GM06990 (cell line): ENCODE results near the gene AKR1B1.
A peak's percentile ranks its signal among the peaks of the same experiment; 100 is the strongest.

Experiments used
- DNase-seq: peaks from one replicate; pipeline ENCODE4 v3.0.0-alpha.2; 2011; ENCODE audit not compliant: insufficient read length; ENCODE audit errors: extremely low read depth
- H3K27me3 ChIP-seq: replicated peaks from 2 replicates; pipeline ENCODE4 v1.6.0; 2011; ENCODE audit warnings: low read length; ENCODE audit not compliant: control insufficient read depth, insufficient read depth
- H3K36me3 ChIP-seq: 2 replicates; pipeline ENCODE4 v1.5.1; 2011; ENCODE audit warnings: low read length; ENCODE audit not compliant: control insufficient read depth, insufficient read depth
- H3K4me3 ChIP-seq: replicated peaks from 2 replicates; pipeline ENCODE4 v1.5.1; 2011; ENCODE audit warnings: low read depth, mild to moderate bottlenecking, control low read depth, low read length
- CTCF ChIP-seq: IDR thresholded peaks from 2 replicates; pipeline ENCODE4 v1.5.1; 2011; ENCODE audit warnings: low read length, control low read depth, mild to moderate bottlenecking, inconsistent platforms; ENCODE audit not compliant: insufficient read depth, poor library complexity, severe bottlenecking

The AKR1B1 gene

GRCh38 chr7:134425777-134426176 is 33.1 kb downstream of the AKR1B1 start:
- Histone ChIP-seq H3K4me3 (no peak overlapping the region), H3K36me3 (no peaks in the 10 kb centered on the region), H3K27me3 (no peaks in the 10 kb centered on the region; the same call in none of the 2 replicates)
- DNase-seq = no peak
- TF ChIP-seq CTCF = no peak

- no peaks in the 10 kb centered on the region; the same call in none of the 2 replicates for H3K27me3 ChIP-seq
- H3K4me3 ChIP-seq = no peak overlapping the region
- TF ChIP-seq CTCF = no peak
- no peak for DNase-seq
- H3K36me3 ChIP-seq = no peaks in the 10 kb centered on the region
Observed at GRCh38 chr7:134422638-134423037, 36.3 kb downstream of the AKR1B1 start.

GRCh38 chr7:134422008-134422407 is 36.9 kb downstream of the AKR1B1 start:
- DNase-seq = no peak
- no peaks in the 10 kb centered on the region; the same call in none of the 2 replicates for H3K27me3 ChIP-seq
- TF ChIP-seq CTCF = no peak
- H3K4me3 ChIP-seq = no peak overlapping the region
- H3K36me3 ChIP-seq = no peaks in the 10 kb centered on the region

GRCh38 chr7:134420424-134421125 is 38.3 kb downstream of the AKR1B1 start:
- DNase-seq = no peak

GRCh38 chr7:134419875-134420274 is 39.0 kb downstream of the AKR1B1 start:
- TF ChIP-seq CTCF = no peak
- H3K36me3 ChIP-seq = no peaks in the 10 kb centered on the region
- no peak for DNase-seq

More at GRCh38 chr7:134420424-134421125, 38.3 kb downstream of the AKR1B1 start:
- peak; percentile 57 for TF ChIP-seq CTCF
- Histone ChIP-seq H3K4me3 (no peak overlapping the region), H3K36me3 (no peaks in the 10 kb centered on the region), H3K27me3 (no peaks in the 10 kb centered on the region; the same call in none of the 2 replicates)

GRCh38 chr7:134419085-134419484 is 39.8 kb downstream of the AKR1B1 start:
- Histone ChIP-seq H3K4me3 (no peak overlapping the region), H3K27me3 (no peaks in the 10 kb centered on the region; the same call in none of the 2 replicates), H3K36me3 (no peaks in the 10 kb centered on the region)
- no peak for DNase-seq
- TF ChIP-seq CTCF = no peak

More at GRCh38 chr7:134419875-134420274, 39.0 kb downstream of the AKR1B1 start:
- H3K4me3 ChIP-seq = no peak overlapping the region
- H3K27me3 ChIP-seq = no peaks in the 10 kb centered on the region; the same call in none of the 2 replicates
